Testis (tissue), 2 donors: Measurements from ENCODE around the gene PIK3R2.

ENCODE experiments used
- CTCF ChIP-seq, 3 experiments: fragments of 450-650 bp in 2 of 3; fragments of 200-600 bp in 1 of 3; sonication (generic) in 1 of 3; IDR thresholded peaks; one replicate each; pipeline ENCODE4 v1.5.1; 2016 to 2019; ENCODE audit warnings: antibody characterized with exemption in 3 of 3, mild to moderate bottlenecking in 2 of 3, moderate library complexity in 1 of 3
- POLR2A ChIP-seq: fragments of 450-650 bp; IDR thresholded peaks from one replicate; pipeline ENCODE4 v1.6.1; 2017; ENCODE audit warnings: antibody characterized with exemption, mild to moderate bottlenecking, moderate library complexity

- TF ChIP-seq POLR2A = no peak
- TF ChIP-seq CTCF (IDR thresholded peaks at IDR 0.05) = no peak
Observed at GRCh38 chr19:18167011-18167410, 14.0 kb downstream of the PIK3R2 start.
